C1 segment of cervical spinal cord (tissue), 14 donors: ENCODE measurements around the gene INTS2.
"Not testable (repeated sequence)": the region's sequence is repeated elsewhere in the genome, so short reads cannot be mapped to it uniquely, and the experiment has no call there.

Experiments
- DNase-seq, 14 donors: peaks; one replicate each; lab custom pipeline; 2025; lab: John Stamatoyannopoulos, UW

Gene INTS2

GRCh38 chr17:61927208-61928100 lies at the start of gene INTS2:
Gene INTS2, minus strand, starts transcription at chr17:61927982. Its CDS starts 1,338 bp downstream, at chr17:61926644.
- peak; percentile 29 to 96 (median 92) for DNase-seq

- no peak for DNase-seq
Measured at GRCh38 chr17:61974115-61974514, 46.3 kb upstream of the INTS2 start.

- no peak for DNase-seq
Measured at GRCh38 chr17:61972311-61972710, 44.5 kb upstream of the INTS2 start.

- no peak for DNase-seq
Measured at GRCh38 chr17:61970030-61970429, 42.2 kb upstream of the INTS2 start.

- DNase-seq = no peak
Measured at GRCh38 chr17:61968757-61969156, 41.0 kb upstream of the INTS2 start.

- DNase-seq = no peak
Measured at GRCh38 chr17:61967729-61968128, 39.9 kb upstream of the INTS2 start.

- no peak for DNase-seq
Measured at GRCh38 chr17:61966191-61966590, 38.4 kb upstream of the INTS2 start.

- no peak for DNase-seq
Measured at GRCh38 chr17:61955619-61956018, 27.8 kb upstream of the INTS2 start.

GRCh38 chr17:61947367-61948078 lies 19.7 kb upstream of the INTS2 start:
- DNase-seq = no peak

- peak in 1 of 14 donors; percentile 0 for DNase-seq
Measured at GRCh38 chr17:61946359-61946758, 18.6 kb upstream of the INTS2 start.

GRCh38 chr17:61943117-61943516 lies 15.3 kb upstream of the INTS2 start:
- no peak for DNase-seq

GRCh38 chr17:61942085-61942484 lies 14.3 kb upstream of the INTS2 start:
- DNase-seq = no peak

- DNase-seq = no peak
Measured at GRCh38 chr17:61928101-61928436, 287 bp upstream of the INTS2 start.

GRCh38 chr17:61926826-61927207 lies 965 bp downstream of the INTS2 start:
- DNase-seq = no peak

GRCh38 chr17:61915162-61915561 lies 12.6 kb downstream of the INTS2 start:
- DNase-seq = not testable (repeated sequence)

- no peak for DNase-seq
Measured at GRCh38 chr17:61908292-61909037, 19.3 kb downstream of the INTS2 start.

- no peak for DNase-seq
Measured at GRCh38 chr17:61907361-61907760, 20.4 kb downstream of the INTS2 start.

GRCh38 chr17:61904094-61904710 lies 23.6 kb downstream of the INTS2 start:
- no peak for DNase-seq

GRCh38 chr17:61903251-61903650 lies 24.5 kb downstream of the INTS2 start:
- no peak for DNase-seq

GRCh38 chr17:61897548-61898180 lies 30.1 kb downstream of the INTS2 start:
- DNase-seq = no peak

GRCh38 chr17:61895391-61895790 lies 32.4 kb downstream of the INTS2 start:
- no peak for DNase-seq
